Stimulated activated effector memory CD8-positive, alpha-beta T cell treated with anti-CD3 and anti-CD28 coated beads, Interleukin-12 subunit alpha, Interleukin-12 subunit beta, amount 100 ng/mL, for 72 hours (primary cell): ENCODE data around the gene GABPB1.
"Not testable (repeated sequence)": the region's sequence is repeated elsewhere in the genome, so short reads cannot be mapped to it uniquely, and the experiment has no call there.

ENCODE experiments used
- ATAC-seq: fragments of 150-1000 bp; cut with Tn5 transposase; 2 replicates; pipeline ENCODE4 v1.10.0; 2021
- DNase-seq, 2 donors: peaks; one replicate each; pipeline ENCODE4 v3.0.0; 2021 to 2022; ENCODE audit warnings: low spot score in 2 of 2
- H3K27ac Mint-ChIP-seq: one replicate; pipeline ENCODE4 v1.8.0; 2022; ENCODE audit warnings: mild to moderate bottlenecking, mixed read lengths
- H3K36me3 Mint-ChIP-seq: one replicate; pipeline ENCODE4 v1.8.0; 2022; ENCODE audit warnings: mild to moderate bottlenecking, mixed read lengths
- H3K4me1 Mint-ChIP-seq: one replicate; pipeline ENCODE4 v1.8.0; 2022; ENCODE audit warnings: mixed read lengths
- H3K4me3 Mint-ChIP-seq: one replicate; pipeline ENCODE4 v1.8.0; 2022; ENCODE audit warnings: mild to moderate bottlenecking, mixed read lengths
- H3K9me3 Mint-ChIP-seq: one replicate; pipeline ENCODE4 v1.8.0; 2022; ENCODE audit warnings: mixed read lengths

Gene GABPB1

DNA sequence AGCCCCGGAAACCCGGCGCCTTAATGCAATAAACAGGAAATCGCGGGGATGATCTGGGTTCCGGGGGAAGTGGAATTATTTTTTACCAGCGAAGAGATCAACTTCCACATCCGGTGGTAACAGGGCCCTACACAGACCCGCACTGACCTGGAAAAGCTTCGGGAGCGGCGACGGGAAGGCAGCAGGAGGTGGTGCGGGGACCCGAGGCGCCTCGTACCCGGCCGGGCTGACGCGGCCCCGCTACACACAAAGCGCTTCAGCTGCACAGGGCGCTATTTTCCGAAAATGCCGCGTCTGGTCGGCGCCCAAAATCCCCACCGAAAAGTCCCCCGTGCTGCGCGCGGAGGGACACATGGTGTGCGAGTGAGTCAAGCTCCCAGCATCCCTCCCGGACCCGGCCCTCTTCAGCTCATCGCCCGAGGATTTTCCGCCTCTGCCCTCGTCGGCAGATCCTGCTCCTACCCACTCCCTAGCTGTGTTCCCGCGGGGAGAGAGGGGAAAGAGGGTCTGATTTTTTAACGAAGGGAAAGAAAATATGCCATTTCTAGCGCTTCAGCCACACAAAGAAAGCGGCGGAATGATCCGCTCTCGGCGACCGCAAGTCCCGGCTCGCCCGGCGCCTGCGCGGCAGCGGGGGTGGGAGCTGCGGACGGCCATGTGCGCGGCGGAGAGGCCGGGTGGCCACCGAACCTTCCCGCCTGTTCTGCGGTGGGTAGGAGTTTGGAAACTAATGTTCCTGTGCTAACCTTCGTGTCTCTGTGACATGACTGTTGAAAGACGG is at the start of gene GABPB1:
Gene GABPB1 (minus strand): TSS at position 361 of the 781 bp plus-strand sequence. CDS start 45,400 bp downstream, outside the sequence.
- Mint-ChIP-seq H3K27ac (peak within 1 kb of the TSS; percentile 97), H3K36me3 (peaks cover 93% of the 10 kb centered on the region), H3K4me1 (peaks cover 40% of the 10 kb centered on the region), H3K4me3 (peak within 1 kb of the TSS; percentile 69), H3K9me3 (no peaks in the 10 kb centered on the region)
- DNase-seq (peak; percentile 79 to 95), ATAC-seq (peak; percentile 73)

DNA sequence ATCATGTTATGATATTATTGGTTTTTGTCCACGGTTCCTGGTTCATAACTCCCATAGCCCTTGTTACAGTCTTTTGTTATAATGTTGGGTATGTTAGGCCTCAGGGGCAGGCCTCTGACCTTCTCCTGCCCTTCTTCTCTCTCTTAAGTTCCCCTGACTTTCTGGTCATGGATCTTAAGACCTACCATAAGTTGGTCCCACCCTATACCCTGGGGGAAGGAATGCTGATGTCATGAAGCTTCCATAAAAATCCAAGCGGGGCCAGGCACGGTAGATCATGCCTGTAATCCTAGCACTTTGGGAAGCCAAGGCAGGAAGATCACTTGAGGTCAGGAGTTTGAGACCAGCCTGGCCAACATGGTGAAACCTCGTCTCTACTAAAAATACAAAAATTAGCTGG is 36.6 kb upstream of the GABPB1 start:
- not testable (repeated sequence) for DNase-seq, ATAC-seq, H3K36me3 Mint-ChIP-seq

DNA sequence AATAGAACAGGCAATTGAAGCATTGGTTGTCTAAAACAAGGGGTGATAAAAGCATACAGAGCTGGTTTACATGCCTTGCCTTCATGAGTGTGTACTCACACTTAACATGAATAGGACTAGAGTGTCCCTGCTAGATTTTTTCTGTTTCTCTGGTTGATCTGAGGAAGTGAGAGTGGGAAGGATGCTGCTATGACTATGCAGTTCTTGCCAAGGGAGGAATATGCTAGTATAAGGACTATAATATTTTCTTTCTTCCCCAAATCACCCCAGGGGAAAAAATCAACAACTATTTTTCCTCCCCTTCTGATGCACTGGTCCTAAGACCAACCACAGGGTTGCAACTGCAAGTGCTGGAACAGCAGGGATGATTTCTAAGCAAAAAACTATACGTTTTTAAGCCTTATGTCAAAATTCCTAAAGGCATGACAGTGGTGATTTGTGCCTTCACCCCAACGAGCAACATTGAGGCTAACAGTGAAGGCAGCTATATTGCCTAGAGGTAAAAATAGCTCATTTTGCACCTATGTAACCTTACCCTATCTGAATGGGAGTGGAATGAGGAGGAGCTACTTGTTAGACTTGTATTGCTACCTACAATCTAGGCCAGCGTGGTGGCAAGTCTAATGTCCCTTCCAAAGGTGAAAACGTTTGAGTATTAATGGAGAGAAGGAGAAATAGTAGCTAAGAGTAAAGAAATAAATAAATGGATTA is 35.7 kb upstream of the GABPB1 start:
- Mint-ChIP-seq H3K27ac (no peak overlapping the region), H3K36me3 (no peaks in the 10 kb centered on the region), H3K9me3 (no peaks in the 10 kb centered on the region), H3K4me1 (peaks cover 6% of the 10 kb centered on the region), H3K4me3 (no peak overlapping the region)
- ATAC-seq (no peak), DNase-seq (no peak)

More for the DNA sequence above, 36.6 kb upstream of the GABPB1 start:
- H3K4me1 Mint-ChIP-seq, H3K27ac Mint-ChIP-seq, H3K4me3 Mint-ChIP-seq, H3K9me3 Mint-ChIP-seq: not testable (repeated sequence)

DNA sequence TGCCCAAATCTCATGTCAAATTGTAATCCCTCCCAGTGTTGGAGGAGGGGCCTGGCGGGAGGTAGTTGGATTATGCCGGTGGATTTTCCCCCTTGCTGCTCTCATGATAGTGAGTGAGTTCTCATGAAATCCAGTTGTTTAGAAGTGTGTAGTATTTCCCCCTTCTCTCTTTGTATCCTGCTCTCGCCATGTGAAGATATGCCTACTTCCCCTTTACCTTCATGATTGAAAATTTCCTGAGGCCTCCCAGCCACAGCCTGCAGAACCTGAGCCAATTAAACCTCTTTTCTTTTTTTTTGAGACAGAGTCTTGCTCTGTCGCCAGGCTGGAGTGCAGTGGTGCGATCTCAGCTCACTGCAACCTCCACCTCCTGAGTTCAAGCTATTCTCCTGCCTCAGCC is 27.4 kb upstream of the GABPB1 start:
- not testable (repeated sequence) for H3K36me3 Mint-ChIP-seq, DNase-seq, H3K27ac Mint-ChIP-seq, H3K9me3 Mint-ChIP-seq, H3K4me3 Mint-ChIP-seq, ATAC-seq
- peaks cover 21% of the 10 kb centered on the region for H3K4me1 Mint-ChIP-seq

DNA sequence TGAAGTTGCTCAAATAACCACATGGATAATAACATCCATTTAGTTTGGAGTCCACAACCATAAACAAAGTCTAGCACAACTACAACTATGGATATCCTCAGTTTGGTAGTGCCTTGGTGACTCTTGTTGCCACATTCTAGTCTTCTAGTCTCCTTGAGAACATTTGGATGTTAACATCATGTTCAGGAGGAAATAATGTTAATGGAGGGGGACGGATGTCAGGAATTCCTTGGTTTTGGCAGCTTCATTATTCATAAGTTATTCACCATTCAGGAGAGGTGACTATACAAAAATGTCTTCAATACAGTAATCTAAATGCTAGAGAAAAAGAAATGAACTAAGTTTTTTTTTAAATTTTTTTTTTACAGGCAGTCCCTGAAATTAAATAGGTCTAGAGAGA is 26.4 kb upstream of the GABPB1 start:
- Mint-ChIP-seq H3K4me3 (no peak overlapping the region), H3K27ac (no peak overlapping the region)
- DNase-seq, result no peak

DNA sequence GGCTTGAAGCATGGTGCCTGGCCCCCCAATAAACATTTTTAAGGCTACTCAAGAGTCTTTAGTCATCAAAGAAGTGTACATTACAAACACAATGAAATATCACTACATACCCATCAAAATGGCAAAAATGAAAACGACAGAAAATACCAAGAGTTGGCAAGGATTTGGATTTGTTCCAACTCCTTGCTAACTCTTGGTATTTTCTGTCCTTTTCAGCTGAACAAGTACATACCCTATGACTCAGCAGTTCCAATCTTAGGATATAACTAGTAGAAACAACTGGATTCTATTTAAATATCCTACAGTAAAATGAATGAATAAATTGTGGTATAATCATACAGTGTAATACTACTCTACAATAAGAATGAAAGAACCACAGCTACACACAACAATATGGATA is 25.1 kb upstream of the GABPB1 start:
- Mint-ChIP-seq H3K36me3 (peaks cover 5% of the 10 kb centered on the region), H3K4me3 (no peak overlapping the region), H3K27ac (no peak overlapping the region), H3K4me1 (peaks cover 19% of the 10 kb centered on the region), H3K9me3 (no peaks in the 10 kb centered on the region)
- ATAC-seq (no peak), DNase-seq (no peak)

More for the DNA sequence above, 26.4 kb upstream of the GABPB1 start:
- no peak for ATAC-seq
- Mint-ChIP-seq H3K36me3 (peaks cover 5% of the 10 kb centered on the region), H3K9me3 (no peaks in the 10 kb centered on the region), H3K4me1 (peaks cover 19% of the 10 kb centered on the region)

DNA sequence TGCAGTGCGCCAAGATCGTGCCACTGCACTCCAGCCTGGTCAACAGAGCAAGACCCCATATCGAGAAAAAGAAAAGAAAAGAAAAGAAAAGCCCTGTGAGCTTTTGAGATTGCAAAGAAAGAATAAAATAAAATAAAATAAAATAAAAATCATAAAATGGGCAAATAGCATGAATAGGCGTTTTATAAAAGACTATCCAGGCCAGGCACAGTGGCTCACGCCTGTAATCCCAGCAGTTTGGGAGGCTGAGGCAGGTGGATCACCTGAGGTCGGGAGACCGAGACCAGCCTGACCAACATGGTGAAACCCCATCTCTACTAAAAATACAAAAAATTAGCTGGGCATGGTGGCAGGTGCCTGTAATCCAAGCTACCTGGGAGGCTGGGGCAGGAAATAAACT is 24.4 kb upstream of the GABPB1 start:
- not testable (repeated sequence) for ATAC-seq, H3K4me3 Mint-ChIP-seq, DNase-seq, H3K9me3 Mint-ChIP-seq, H3K36me3 Mint-ChIP-seq, H3K27ac Mint-ChIP-seq
- H3K4me1 Mint-ChIP-seq, result peaks cover 19% of the 10 kb centered on the region

DNA sequence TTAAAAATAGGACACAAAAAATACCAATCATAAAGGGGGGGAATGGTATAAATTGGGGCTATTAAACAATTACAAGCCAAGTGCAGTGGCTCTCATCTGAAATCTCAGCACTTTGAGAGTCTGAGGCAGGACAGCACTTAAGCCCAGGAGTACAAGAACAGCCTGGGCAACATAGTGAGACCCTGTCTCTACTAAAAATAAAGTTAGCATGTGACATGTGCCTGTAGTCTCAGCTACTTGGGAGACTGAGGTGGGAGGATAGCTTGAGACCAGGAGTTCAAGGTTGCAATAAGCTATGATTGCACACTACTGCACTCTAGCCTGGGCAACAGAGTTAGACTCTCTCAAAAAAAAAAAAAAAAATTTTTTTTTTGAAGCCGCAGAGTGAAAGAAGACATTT is 23.8 kb upstream of the GABPB1 start:
- ATAC-seq (no peak), DNase-seq (no peak)
- Mint-ChIP-seq H3K4me3 (peak overlapping the region; percentile 37), H3K4me1 (peaks cover 19% of the 10 kb centered on the region), H3K9me3 (no peaks in the 10 kb centered on the region), H3K27ac (peak overlapping the region; percentile 1), H3K36me3 (peaks cover 5% of the 10 kb centered on the region)

DNA sequence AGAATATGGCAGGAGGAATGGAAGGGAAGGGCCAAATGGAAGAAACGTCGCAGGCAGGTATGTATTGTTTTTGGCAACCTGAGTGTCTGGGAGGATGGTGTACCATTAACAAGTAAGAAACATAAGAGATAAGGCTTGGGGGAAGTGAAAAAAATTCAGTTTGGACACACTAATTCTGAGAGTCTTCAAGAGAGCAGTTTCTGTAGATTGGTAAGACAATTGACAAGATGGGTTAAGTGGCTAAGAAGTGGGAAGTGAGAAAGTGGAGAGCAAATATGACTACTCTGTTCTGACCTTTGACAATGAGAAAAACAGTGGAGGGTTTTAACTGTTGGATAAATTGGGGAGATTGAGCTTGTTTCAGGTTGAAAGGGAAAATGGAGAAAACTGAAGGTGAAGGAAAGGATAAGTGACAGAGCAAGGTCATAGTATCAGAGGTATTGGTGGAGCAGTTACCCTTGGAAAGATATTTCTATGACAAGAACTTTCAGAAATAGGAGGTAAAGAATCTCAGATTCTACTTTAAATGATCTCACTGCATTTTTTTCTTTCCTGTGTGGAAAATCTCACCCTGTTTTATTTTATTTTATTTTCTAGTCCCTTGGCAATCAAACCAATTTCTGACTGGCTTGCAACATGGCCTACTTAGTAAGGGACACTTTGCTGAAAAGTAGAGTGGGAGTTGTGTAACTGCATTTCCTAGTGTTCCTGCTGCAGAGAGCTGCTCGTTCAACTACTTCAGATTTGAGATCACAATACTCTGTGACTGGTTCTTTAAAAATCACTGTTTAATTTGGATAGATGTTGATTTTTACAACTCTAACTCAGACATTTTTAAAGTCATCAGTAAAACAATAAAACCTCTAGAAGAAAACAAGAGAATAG is 23.1 kb upstream of the GABPB1 start:
- H3K4me3 Mint-ChIP-seq, result peak overlapping the region; percentile 37

DNA sequence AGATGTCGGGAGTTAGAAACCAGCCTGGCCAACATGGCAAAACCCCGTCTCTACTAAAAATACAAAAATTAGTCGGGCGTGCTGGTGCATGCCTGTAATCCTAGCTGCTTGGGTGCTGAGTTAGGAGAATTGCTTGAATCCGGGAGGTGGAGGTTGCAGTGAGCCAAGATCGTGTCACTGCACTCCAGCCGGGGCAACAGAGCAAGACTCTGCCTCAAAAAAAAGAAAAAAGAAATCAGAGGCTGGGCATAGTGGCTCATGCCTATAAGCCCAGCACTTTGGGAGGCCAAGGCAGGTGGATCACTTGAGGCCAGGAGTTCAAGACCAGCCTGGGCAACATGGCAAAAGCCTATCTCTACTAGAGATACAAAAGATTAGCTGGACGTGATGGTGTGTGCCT is 14.6 kb upstream of the GABPB1 start:
- not testable (repeated sequence) for H3K4me1 Mint-ChIP-seq, ATAC-seq, H3K27ac Mint-ChIP-seq, H3K9me3 Mint-ChIP-seq, H3K4me3 Mint-ChIP-seq, DNase-seq
- H3K36me3 Mint-ChIP-seq, result peaks cover 44% of the 10 kb centered on the region

More for the DNA sequence above, 23.1 kb upstream of the GABPB1 start:
- Mint-ChIP-seq H3K36me3 (peaks cover 5% of the 10 kb centered on the region), H3K9me3 (no peaks in the 10 kb centered on the region), H3K27ac (peak overlapping the region; percentile 1), H3K4me1 (peaks cover 19% of the 10 kb centered on the region)
- ATAC-seq (peak; percentile 99), DNase-seq (no peak)

DNA sequence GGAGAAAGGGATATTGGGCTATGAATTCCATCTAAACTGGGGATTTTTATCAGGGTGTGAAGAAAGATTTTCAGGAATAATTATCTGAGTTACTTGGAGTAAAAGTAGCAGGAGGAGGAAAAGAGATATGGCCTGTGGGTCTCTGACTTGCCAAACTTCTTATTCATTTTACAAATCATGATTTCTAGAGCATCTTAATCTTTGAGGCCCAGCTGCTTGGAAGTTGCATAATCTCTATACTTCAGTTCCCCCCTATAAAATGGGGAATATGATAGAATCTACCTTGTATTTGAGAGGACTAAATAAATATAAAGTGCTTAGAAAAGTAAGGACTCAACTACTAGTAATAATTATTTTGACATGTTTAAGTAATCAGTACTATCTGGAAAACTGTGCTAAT is 11.0 kb upstream of the GABPB1 start:
- Mint-ChIP-seq H3K27ac (no peak overlapping the region), H3K36me3 (peaks cover 75% of the 10 kb centered on the region), H3K9me3 (no peaks in the 10 kb centered on the region), H3K4me3 (no peak overlapping the region), H3K4me1 (peaks cover 6% of the 10 kb centered on the region)
- DNase-seq (no peak), ATAC-seq (no peak)

DNA sequence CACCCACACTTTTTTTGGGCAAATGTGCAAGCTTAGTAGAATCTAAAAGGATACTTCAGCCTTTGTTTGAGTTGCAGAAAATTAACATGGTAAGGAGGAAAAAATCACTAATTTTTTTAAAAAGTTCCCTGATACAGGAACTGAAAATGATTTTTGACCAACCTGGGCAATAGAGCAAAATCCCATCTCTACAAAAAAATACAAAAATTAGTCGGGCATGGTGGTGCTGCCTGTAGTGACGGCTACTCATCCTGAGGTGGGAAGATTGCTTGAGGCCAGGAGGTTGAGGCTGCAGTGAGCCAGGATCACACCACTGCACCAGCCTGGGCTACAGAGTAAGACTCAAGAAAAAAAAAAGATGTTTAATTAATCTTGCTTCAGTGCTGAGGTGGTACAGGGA is 10.6 kb upstream of the GABPB1 start:
- DNase-seq (no peak), ATAC-seq (no peak)
- peaks cover 79% of the 10 kb centered on the region for H3K36me3 Mint-ChIP-seq
- peak overlapping the region; percentile 23 for H3K27ac Mint-ChIP-seq
- no peak overlapping the region for H3K4me3 Mint-ChIP-seq
- peaks cover 6% of the 10 kb centered on the region for H3K4me1 Mint-ChIP-seq
- H3K9me3 Mint-ChIP-seq, result no peaks in the 10 kb centered on the region

DNA sequence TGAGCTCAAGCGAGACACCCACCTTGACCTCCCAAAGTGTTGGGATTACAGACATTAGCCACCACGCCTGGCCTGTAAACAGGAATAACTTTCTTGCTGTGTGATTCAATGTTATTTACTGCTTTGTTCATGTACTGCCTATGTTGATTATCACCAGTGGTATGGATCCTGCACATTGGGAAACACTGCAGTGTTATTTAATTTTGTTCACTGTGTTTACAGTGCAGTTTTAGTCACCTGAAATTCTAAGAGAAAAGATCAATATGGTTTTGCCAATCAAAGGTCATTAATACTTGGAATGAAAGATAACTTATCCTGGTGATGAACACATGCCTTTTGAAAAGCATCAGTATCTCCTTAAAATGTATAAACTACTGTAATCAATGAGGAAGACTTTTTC is 8.6 kb upstream of the GABPB1 start:
- Mint-ChIP-seq H3K9me3 (no peaks in the 10 kb centered on the region), H3K27ac (no peak overlapping the region), H3K4me1 (peaks cover 6% of the 10 kb centered on the region), H3K36me3 (peaks cover 85% of the 10 kb centered on the region), H3K4me3 (no peak overlapping the region)
- ATAC-seq (no peak), DNase-seq (no peak)

DNA sequence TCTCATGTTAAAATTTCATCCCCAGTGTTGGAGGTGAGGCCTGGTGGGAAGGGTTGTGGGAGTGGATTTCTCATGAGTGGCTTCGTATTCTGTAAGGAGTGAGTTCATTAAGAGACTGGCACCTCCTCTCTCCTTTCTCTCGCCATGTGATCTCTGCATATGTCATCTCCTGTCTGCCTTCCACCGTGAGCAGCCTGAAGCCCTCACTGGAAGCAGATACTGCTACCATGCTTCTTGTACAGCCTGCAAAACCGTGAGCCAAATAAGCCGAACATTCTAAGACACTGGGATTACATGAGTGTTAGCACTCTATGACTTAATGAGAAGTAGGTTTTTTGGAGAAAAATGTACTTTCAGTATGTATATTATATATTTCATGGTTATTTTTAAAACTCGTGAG is 6.8 kb upstream of the GABPB1 start:
- Mint-ChIP-seq H3K4me1 (peaks cover 18% of the 10 kb centered on the region), H3K4me3 (no peak overlapping the region), H3K27ac (peak overlapping the region; percentile 68), H3K9me3 (no peaks in the 10 kb centered on the region), H3K36me3 (peaks cover 93% of the 10 kb centered on the region)
- ATAC-seq (no peak), DNase-seq (no peak)

DNA sequence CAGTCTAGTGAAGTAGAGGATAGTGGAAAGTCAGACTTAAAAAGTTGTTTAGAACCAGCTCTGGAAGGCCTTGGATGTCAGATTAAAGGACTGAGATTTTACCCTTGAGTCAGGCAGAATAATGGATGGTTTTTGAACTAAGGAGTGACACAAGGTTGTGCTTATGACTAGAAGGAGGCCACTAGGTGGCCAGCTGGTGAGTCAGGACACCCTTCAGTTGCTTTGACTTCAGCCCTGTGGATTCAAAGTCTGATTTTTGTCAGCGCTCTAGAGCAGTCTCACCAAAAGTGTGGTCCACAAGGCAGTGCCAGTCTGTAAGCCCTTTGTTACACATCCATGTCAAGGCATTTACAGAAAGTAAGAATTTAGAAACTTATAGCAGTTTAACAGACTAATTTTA is 3.8 kb upstream of the GABPB1 start:
- peaks cover 24% of the 10 kb centered on the region for H3K4me1 Mint-ChIP-seq
- no peaks in the 10 kb centered on the region for H3K9me3 Mint-ChIP-seq
- H3K27ac Mint-ChIP-seq, result no peak overlapping the region
- peaks cover 99% of the 10 kb centered on the region for H3K36me3 Mint-ChIP-seq
- no peak overlapping the region for H3K4me3 Mint-ChIP-seq
- ATAC-seq (peak; percentile 47), DNase-seq (no peak)
